Adipose tissue (tissue), 3 donors: ENCODE measurements around the gene TRAF4. TPM values are rescaled to one million over a fixed set of nuclear protein-coding genes. Genes with fewer than 3 reads are reported as not detected.
"Not testable (repeated sequence)": the region's sequence is repeated elsewhere in the genome, so short reads cannot be mapped to it uniquely, and the experiment has no call there.

ENCODE experiments used
- H3K27ac ChIP-seq: one replicate; pipeline ENCODE4 v1.5.1; 2013; ENCODE audit warnings: low read depth, low read length
- WGBS, 3 donors: extraction: QIAGEN DNeasy Blood & Tissue Kit; methylation state at CpG; one replicate each; pipeline ENCODE4 v1.1.7; 2013; 5-methylcytosine and 5-hydroxymethylcytosine counted together
- polyA plus RNA-seq, 3 donors: library from polyadenylated mRNA; stranded (reverse); fragments of 200-250 nt; gene quantifications; one replicate each; pipeline ENCODE4 v1.2.3, GENCODE V29; 2013
- donor health status: healthy with polysubstance abuse.
- donor health status: Bipolar disorder and iron deficiency.
- donor health status: healthy.

Gene TRAF4
- polyA plus RNA-seq, 3 donors = 10.9 to 22.7 (median 19.5) TPM

DNA sequence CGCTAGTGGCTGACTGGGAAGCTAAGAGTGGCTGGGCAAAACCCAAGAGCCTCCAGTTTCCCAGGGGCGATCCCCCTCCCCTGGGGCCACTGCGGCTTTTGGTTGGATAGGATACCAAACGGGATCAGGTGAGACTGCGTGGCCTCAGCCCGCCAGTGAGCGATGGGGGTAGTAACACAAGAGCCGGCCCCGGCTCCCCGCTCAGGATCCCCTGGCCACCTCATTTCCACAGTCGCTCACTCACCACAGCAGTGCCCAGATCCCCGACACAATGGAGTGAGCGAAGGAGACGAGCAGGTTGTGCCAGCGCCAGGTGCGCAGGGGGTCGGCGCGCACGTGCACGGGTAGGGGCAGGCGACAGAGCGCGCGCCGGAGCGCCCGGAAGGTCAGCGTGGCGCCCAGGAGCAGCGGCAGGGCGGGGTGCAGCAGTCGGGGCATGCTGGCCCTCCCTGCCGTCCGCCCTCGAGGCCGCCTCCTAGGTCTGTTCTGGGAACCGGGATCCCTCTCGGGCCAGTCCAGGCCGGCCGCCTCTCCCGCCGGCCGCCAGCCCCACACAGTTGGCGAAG lies 18.1 kb upstream of the TRAF4 start:
- no peak overlapping the region for H3K27ac ChIP-seq
- WGBS, 3 donors = 0 to 2% (median 2%) methylated on average over 39 to 45 of the region's 45 CpGs

DNA sequence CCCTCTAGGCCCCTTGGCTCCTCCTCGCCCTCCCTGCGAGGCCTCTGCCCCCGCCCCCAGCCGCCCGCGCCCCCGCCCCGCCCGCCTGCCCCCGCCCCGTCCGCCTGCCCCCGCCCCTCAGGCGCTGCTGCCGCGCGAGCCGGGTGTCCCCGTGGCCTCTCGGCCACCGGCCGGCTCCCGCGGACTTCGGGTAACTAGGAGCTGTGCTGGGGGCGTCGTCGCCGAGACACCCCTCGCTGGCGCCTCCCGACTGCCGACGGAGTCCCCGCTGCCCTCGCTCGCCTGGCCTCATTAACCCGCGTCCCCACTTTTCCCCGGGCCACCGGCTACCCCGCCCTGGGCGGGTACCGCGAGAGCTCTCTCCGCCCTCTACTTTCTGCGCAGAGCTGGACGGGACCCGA lies 17.6 kb upstream of the TRAF4 start, which contains the start of gene TLCD1:
TSS of gene TLCD1 (minus strand) at position 8 of the 401 bp plus-strand sequence. CDS start 136 bp downstream, outside the sequence.
- no peak within 1 kb of the TSS for H3K27ac ChIP-seq
- 0% methylated on average over 19 to 43 of the region's 49 CpGs for WGBS, 3 donors

DNA sequence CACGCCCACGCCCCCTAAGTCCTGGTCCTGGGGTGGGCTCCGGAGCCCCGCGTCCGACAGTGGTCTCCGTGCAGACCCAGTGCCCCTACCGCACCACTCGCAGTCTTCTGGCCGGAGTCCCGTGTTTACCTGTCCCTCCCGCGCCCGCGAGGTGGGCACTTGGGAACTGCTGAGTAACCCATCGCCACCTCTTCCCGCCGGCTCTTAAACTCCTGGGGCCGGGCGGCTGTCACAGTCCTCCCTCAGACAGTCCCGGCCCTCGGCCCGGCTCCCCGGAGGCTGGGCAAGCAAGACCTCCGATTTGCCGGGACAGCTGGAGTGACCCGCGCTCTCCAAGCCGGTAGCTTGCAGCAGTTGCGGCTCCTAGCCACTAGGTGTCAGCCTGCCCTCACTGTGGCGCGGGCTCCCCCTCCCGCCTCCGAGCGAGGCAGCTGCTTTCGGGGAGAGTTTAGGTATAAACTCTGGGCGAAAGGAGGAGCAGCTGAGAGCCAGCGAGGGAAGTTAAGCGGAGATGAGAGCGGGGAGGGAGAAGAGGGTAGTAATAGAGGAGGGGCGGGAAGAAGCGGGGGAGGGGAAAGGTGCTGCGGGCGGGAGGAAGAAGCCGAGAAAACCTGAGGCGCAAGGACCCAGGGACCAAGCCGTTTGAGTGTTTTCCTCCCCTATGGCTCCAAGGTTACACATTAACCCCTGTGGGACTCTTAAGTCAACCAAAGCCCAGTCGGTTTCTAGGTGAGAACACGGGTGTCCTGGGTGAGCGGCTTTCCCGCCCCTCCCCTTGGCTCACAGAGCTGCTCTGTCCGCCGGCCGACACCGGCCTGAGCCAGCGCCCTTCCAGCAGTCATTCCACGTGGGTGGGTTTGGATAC lies 17.0 kb upstream of the TRAF4 start:
- no peak overlapping the region for H3K27ac ChIP-seq
- WGBS, 3 donors = 0 to 1% (median 1%) methylated on average over 56 to 57 of the region's 57 CpGs

DNA sequence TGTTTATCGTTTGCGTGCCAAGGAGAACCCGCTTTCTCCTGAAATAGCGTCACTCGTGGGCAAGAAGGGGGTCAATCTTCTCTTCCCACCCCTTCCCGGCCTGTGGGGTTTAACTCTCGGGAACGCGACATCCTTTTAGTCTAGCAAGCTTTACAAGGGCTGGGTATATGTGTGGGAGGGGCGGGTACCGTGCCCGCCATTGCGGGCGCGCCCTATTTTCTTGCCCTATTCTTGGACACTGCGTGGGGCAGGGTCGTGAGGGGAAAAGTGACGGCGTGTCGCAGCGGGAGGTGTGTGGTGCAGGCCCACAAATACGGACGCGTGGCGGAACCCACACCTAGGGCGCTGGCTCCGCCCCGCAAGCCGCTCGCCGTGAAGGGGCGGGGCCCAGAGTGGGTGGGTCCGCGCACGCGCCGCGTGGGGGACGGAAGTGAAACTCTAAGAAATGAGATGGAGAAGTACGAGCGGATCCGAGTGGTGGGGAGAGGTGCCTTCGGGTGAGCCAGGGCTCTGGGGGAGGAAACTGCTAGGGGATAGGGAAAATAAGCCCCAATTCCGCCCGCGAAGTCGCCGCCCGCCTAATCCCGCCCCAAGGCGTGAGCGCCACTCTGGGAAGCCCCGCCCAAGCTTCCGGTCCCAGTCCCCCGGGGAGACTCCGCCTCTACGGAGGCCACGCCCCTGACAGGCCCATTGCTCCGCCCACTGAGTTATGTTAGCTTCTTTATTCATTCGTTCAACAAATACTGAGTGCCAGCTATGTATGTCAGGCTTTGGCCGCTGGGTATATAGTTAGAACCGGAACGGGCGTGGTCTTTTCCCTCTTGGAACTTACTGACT lies 15.2 kb upstream of the TRAF4 start, which contains the start of gene NEK8:
TSS of gene NEK8 (plus strand) at position 425 of the 837 bp plus-strand sequence. CDS start at position 451, 26 bp downstream.
- H3K27ac ChIP-seq = no peak within 1 kb of the TSS
- WGBS, 3 donors = 0% methylated on average over 58 to 64 of the region's 64 CpGs

DNA sequence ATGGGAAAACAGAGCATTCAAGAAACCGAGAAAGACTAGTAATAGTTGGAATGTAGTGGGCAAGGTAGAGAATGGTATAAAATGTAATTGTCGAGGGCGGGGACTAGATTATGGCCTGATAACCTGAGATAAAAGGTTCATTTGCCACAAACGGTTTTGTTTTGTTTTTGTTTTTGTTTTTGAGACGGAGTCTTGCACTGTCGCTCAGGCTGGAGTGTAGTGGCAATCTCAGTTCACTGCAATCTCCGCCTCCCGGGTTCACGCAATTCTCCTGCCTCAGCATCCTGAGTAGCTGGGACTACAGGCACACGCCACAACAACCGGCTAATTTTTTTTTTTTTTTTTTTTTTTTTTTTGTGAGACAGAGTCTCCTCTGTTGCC lies 13.9 kb upstream of the TRAF4 start:
- no peak overlapping the region for H3K27ac ChIP-seq
- WGBS, 3 donors = 86 to 90% (median 88%) methylated on average over 11 of the region's 11 CpGs

DNA sequence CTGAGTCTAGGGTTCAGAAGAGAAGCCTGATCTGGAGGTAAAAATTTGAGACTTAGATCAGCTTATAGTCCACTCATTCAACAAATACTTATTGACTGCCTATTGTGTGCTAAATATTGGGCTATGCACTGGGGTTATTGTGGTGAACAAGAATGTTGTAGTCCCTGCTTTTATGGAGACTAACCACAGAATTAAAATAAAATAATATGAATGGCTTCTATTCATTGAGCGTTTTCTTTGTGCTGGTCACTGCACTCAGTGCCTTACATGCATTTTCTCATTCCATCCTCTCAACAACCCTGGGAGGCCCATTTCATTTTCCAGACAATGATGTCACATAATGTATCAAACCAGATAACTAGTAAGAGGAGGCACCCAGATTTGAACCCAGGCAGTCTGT lies 10.5 kb upstream of the TRAF4 start:
- WGBS, 3 donors = 83 to 96% (median 96%) methylated on average over 1 of the region's 1 CpG
- no peak overlapping the region for H3K27ac ChIP-seq

DNA sequence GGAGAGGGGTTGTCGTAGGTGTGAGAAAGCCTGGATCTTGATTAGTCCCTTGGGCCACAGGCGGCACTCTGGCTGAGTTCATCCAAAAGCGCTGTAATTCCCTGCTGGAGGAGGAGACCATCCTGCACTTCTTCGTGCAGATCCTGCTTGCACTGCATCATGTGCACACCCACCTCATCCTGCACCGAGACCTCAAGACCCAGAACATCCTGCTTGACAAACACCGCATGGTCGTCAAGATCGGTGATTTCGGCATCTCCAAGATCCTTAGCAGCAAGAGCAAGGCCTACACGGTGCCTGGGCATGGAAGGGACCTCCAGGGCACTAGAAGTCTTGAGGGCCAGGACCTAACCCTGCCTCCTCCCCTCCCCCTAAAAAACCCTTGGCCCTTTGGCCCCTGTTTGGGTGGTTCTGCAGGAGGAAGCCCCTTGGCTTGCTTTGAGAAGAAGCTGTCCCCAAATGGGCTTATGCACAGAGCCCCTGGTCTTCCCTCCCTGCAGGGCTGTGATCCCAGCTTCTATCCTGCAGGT lies 9.0 kb upstream of the TRAF4 start:
- no peak overlapping the region for H3K27ac ChIP-seq
- 86 to 93% (median 89%) methylated on average over 10 of the region's 10 CpGs for WGBS, 3 donors

DNA sequence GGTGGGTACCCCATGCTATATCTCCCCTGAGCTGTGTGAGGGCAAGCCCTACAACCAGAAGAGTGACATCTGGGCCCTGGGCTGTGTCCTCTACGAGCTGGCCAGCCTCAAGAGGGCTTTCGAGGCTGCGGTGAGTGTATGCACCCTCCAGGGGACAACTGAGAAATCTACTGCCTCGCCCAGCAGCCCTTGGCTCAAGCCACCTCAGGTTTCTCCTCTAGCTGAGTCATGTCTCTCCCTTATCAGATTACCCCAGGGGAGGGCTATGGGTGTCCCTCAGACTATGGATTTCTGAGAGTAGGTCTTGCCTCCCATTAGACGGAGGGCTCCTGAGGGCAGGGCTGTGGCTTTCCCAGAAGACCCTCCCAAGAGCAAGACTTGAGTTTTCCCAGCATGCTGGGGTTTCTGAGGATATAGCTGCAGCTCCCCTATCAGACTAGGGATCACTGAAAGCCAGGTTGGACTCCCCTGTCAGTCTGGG lies 8.5 kb upstream of the TRAF4 start:
- no peak overlapping the region for H3K27ac ChIP-seq
- 70 to 86% (median 84%) methylated on average over 5 of the region's 5 CpGs for WGBS, 3 donors

GRCh38 chr17:28735913-28736769 lies 7.7 kb upstream of the TRAF4 start:
- not testable (repeated sequence) for H3K27ac ChIP-seq
- WGBS, 3 donors = 91 to 98% (median 95%) methylated on average over 4 to 5 of the region's 8 CpGs

DNA sequence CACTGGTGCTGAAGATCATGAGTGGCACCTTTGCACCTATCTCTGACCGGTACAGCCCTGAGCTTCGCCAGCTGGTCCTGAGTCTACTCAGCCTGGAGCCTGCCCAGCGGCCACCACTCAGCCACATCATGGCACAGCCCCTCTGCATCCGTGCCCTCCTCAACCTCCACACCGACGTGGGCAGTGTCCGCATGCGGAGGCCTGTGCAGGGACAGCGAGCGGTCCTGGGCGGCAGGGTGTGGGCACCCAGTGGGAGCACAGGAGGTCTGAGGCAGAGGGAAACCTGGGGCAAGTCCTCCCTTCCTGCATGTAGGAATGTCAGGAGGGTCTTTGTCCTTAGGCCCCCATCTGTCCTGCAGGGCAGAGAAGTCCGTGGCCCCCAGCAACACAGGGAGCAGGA lies 6.5 kb upstream of the TRAF4 start:
- WGBS, 3 donors = 94 to 96% (median 95%) methylated on average over 12 of the region's 12 CpGs
- H3K27ac ChIP-seq = no peak overlapping the region

- 89 to 92% (median 91%) methylated on average over 17 to 22 of the region's 22 CpGs for WGBS, 3 donors
Measured at GRCh38 chr17:28737770-28738679, 5.8 kb upstream of the TRAF4 start.

GRCh38 chr17:28738680-28739384 lies 5.0 kb upstream of the TRAF4 start:
- 84 to 88% (median 86%) methylated on average over 10 of the region's 10 CpGs for WGBS, 3 donors
- no peak overlapping the region for H3K27ac ChIP-seq

More at GRCh38 chr17:28737770-28738679, 5.8 kb upstream of the TRAF4 start:
- H3K27ac ChIP-seq = no peak overlapping the region

DNA sequence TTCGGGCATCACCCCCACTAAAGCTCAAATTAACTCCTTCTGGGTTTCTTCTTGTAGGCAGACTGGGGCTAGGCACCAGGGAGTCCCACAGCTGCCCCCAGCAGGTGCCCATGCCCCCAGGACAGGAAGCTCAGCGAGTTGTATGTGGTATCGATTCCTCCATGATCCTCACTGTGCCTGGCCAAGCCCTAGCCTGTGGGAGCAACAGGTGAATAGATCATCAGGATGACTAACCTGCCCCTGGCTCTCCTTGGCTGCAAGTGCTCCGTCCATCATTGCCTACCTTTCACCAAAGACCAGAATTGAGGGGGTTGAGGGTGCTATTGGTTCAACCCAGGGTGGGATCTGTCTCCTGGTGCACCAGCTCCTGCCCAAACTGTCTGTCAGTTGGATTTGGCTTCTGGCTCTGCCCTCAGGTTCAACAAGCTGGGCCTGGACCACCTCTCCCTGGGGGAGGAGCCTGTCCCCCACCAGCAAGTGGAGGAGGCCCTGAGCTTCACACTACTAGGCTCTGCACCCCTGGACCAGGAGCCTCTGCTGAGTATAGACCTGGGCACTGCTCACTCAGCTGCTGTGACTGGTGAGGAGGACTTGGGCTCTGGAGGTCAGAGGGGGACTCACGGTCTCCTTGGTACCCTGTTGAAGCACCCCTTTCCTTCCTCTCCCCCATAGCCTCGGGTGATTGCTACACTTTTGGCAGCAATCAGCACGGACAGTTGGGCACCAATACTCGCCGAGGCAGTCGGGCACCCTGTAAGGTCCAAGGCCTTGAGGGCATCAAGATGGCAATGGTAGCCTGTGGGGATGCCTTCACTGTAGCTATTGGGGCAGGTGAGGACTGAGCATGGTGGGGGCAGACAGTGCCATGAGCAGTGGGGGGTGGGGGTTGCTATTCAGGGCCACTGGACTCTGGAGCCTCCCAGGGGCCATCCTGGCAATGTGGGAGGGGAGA lies 3.1 kb upstream of the TRAF4 start:
- no peak overlapping the region for H3K27ac ChIP-seq
- whole genome bisulfite sequencing, 3 donors = 70 to 91% (median 87%) methylated on average over 9 to 10 of the region's 10 CpGs

- WGBS, 3 donors = 60 to 80% (median 67%) methylated on average over 19 of the region's 19 CpGs
- H3K27ac ChIP-seq = no peak overlapping the region
Measured at GRCh38 chr17:28741358-28742349, 2.2 kb upstream of the TRAF4 start.
